GM21447 (cell line): ENCODE measurements around the gene CHST8.
"Not testable (repeated sequence)": the region's sequence is repeated elsewhere in the genome, so short reads cannot be mapped to it uniquely, and the experiment has no call there.

Experiments
- ATAC-seq: cut with Tn5 transposase; IDR thresholded peaks from one replicate; pipeline ENCODE4 v1.9.1; 2021; ENCODE audit not compliant: unreplicated experiment

CHST8 gene

GRCh38 chr19:33641261-33641660 lies 19.5 kb downstream of the CHST8 start:
- ATAC-seq, result no peak

- no peak for ATAC-seq
These were observed 20.3 kb downstream of the CHST8 start for GRCh38 chr19:33641956-33642498.

GRCh38 chr19:33644284-33644836 lies 22.6 kb downstream of the CHST8 start:
- no peak for ATAC-seq

- no peak for ATAC-seq
These were observed 24.6 kb downstream of the CHST8 start for GRCh38 chr19:33646306-33646705.

- ATAC-seq, result no peak
These were observed 25.4 kb downstream of the CHST8 start for GRCh38 chr19:33647146-33647545.

GRCh38 chr19:33649627-33650305 lies 28.0 kb downstream of the CHST8 start:
- ATAC-seq, result no peak

GRCh38 chr19:33653684-33654083 lies 31.9 kb downstream of the CHST8 start:
- ATAC-seq, result no peak

GRCh38 chr19:33654840-33655508 lies 33.2 kb downstream of the CHST8 start:
- no peak for ATAC-seq

GRCh38 chr19:33659835-33660234 lies 38.1 kb downstream of the CHST8 start:
- ATAC-seq, result no peak

- ATAC-seq, result no peak
These were observed 38.8 kb downstream of the CHST8 start for GRCh38 chr19:33660410-33661124.

GRCh38 chr19:33661336-33661735 lies 39.6 kb downstream of the CHST8 start:
- no peak for ATAC-seq

- no peak for ATAC-seq
These were observed 40.8 kb downstream of the CHST8 start for GRCh38 chr19:33662391-33663092.

- ATAC-seq, result not testable (repeated sequence)
These were observed 41.6 kb downstream of the CHST8 start for GRCh38 chr19:33663316-33663715.

- no peak for ATAC-seq
These were observed 43.0 kb downstream of the CHST8 start for GRCh38 chr19:33664744-33665143.

GRCh38 chr19:33665776-33666595 lies 44.2 kb downstream of the CHST8 start:
- ATAC-seq, result no peak

GRCh38 chr19:33667141-33667650 lies 45.4 kb downstream of the CHST8 start:
- no peak for ATAC-seq

- ATAC-seq, result no peak
These were observed 46.1 kb downstream of the CHST8 start for GRCh38 chr19:33667881-33668280.

GRCh38 chr19:33668968-33669367 lies 47.2 kb downstream of the CHST8 start:
- ATAC-seq, result no peak

- no peak for ATAC-seq
These were observed 47.6 kb downstream of the CHST8 start for GRCh38 chr19:33669376-33669775.

GRCh38 chr19:33670398-33670797 lies 48.6 kb downstream of the CHST8 start:
- ATAC-seq, result no peak
